ENCODE data around the gene NXPH4. TPM values are rescaled to one million over a fixed set of nuclear protein-coding genes. Genes with fewer than 3 reads are reported as not detected.
A peak's percentile ranks its signal among the peaks of the same experiment; 100 is the strongest.

NXPH4 gene
- total RNA-seq, 6 experiments from 2014 or later: 0.87 to 1.5 (median 1.2) TPM; not detected in 3

- Histone ChIP-seq H3K36me3 (peaks cover 0 to 51% (median 20%) of the 10 kb centered on the region in 4 donors), H3K9me3 (no peaks in the 10 kb centered on the region), H3K27ac (no peak overlapping the region), H3K4me3 (no peak overlapping the region), H3K27me3 (no peaks in the 10 kb centered on the region), H3K4me1 (peaks cover 0 to 14% (median 5%) of the 10 kb centered on the region in 4 donors)
- DNase-seq (no peak), ATAC-seq (no peak)
- WGBS (ENCODE audit: insufficient coverage, low coverage, low lambda C conversion rate, missing lambda C conversion rate): 50% methylated on average over 3 of the region's 7 CpGs
- intact Hi-C loops (cut with DNase I): no loop called here
- TF ChIP-seq POLR2A (IDR thresholded peaks at IDR 0.05): no peak
- no peak for TF ChIP-seq CTCF (IDR thresholded peaks at IDR 0.05)
Measured at GRCh38 chr12:57268264-57268663, 51.7 kb downstream of the NXPH4 start.

GRCh38 chr12:57270966-57271470 is 54.4 kb downstream of the NXPH4 start:
- Histone ChIP-seq H3K27me3 (no peaks in the 10 kb centered on the region), H3K36me3 (peaks cover 0 to 45% (median 22%) of the 10 kb centered on the region in 4 donors), H3K4me3 (no peak overlapping the region), H3K4me1 (no peaks in the 10 kb centered on the region), H3K9me3 (no peaks in the 10 kb centered on the region), H3K27ac (no peak overlapping the region)
- intact Hi-C loops (cut with DNase I): no loop called here
- peak in 1 of 4 donors; percentile 21 for ATAC-seq
- no peak for DNase-seq
- 67% methylated on average over 1 of the region's 1 CpG for WGBS (ENCODE audit: insufficient coverage, low coverage, low lambda C conversion rate, missing lambda C conversion rate)
- TF ChIP-seq POLR2A (IDR thresholded peaks at IDR 0.05): no peak
- no peak for TF ChIP-seq CTCF (IDR thresholded peaks at IDR 0.05)

GRCh38 chr12:57272337-57273151 is 56.0 kb downstream of the NXPH4 start:
- intact Hi-C loops (cut with DNase I): no loop called here
- DNase-seq (no peak), ATAC-seq (peak; percentile 23 to 78 (median 49))
- 65% methylated on average over 4 of the region's 7 CpGs for WGBS (ENCODE audit: insufficient coverage, low coverage, low lambda C conversion rate, missing lambda C conversion rate)
- H3K9me3 ChIP-seq: no peaks in the 10 kb centered on the region
- H3K27ac ChIP-seq: no peak overlapping the region
- no peak overlapping the region for H3K4me3 ChIP-seq
- no peak for TF ChIP-seq POLR2A (IDR thresholded peaks at IDR 0.05)
- TF ChIP-seq CTCF (IDR thresholded peaks at IDR 0.05): no peak
- H3K36me3 ChIP-seq: peaks cover 0 to 32% (median 17%) of the 10 kb centered on the region in 4 donors
- no peaks in the 10 kb centered on the region for H3K27me3 ChIP-seq
- H3K4me1 ChIP-seq: no peaks in the 10 kb centered on the region

GRCh38 chr12:57273516-57273915 is 56.9 kb downstream of the NXPH4 start:
- intact Hi-C loops (cut with DNase I): no loop called here
- ATAC-seq (no peak), DNase-seq (no peak)
- Histone ChIP-seq H3K27ac (no peak overlapping the region), H3K4me1 (no peaks in the 10 kb centered on the region), H3K27me3 (no peaks in the 10 kb centered on the region), H3K9me3 (no peaks in the 10 kb centered on the region), H3K4me3 (no peak overlapping the region), H3K36me3 (peaks cover 0 to 33% (median 14%) of the 10 kb centered on the region in 4 donors)
- TF ChIP-seq POLR2A (IDR thresholded peaks at IDR 0.05) (no peak), CTCF (IDR thresholded peaks at IDR 0.05) (no peak)

MicroRNAs encoded within 50 kb of the gene (microRNA counts, 767-probe panel; counts per million panel counts)
- microRNA hsa-miR-1228-3p: 237 counts per million

Small RNA genes within 50 kb of the gene (microRNA-seq; reads per million reads assigned to microRNA genes)
- 9.0 to 9.5 reads per million in 2 donors for gene MIR1228

Small RNA genes within 50 kb of the gene (small RNA-seq; reads per million reads assigned to genes)
- gene MIR1228: 0.48 to 1.3 reads per million in 2 experiments

Other genes with a start within 250 kb of the NXPH4 start
- gene ZBTB39, start 210.2 kb upstream of the NXPH4 start, total RNA-seq: 1 to 10 TPM; 1.8 to 3.7 (median 3.3) TPM
- not detected for gene TAC3, start 200.3 kb upstream of the NXPH4 start, total RNA-seq
- 1 to 10 TPM in 1 of 6 experiments, under 1 TPM in 4, not detected in 1; 0.27 to 1.9 (median 0.68) TPM for gene MYO1A, start 166.7 kb upstream of the NXPH4 start, total RNA-seq
- 1 to 10 TPM; 3.8 to 6.2 (median 4.8) TPM for gene NEMP1, start 138.0 kb upstream of the NXPH4 start, total RNA-seq
- gene NAB2, start 127.7 kb upstream of the NXPH4 start, total RNA-seq: 10 to 100 TPM in 2 of 6 experiments, 1 to 10 TPM in 4; 6.1 to 13.1 (median 8.9) TPM
- gene STAT6, start 105.4 kb upstream of the NXPH4 start, total RNA-seq: 100 to 1,000 TPM in 3 of 6 experiments, 10 to 100 TPM in 3; 61.8 to 108 (median 94.7) TPM
- 100 to 1,000 TPM; 268 to 387 (median 301) TPM for gene LRP1, start 88.3 kb upstream of the NXPH4 start, total RNA-seq
- not detected for gene LRP1-AS, start 69.2 kb upstream of the NXPH4 start, total RNA-seq
- gene SHMT2, start 12.9 kb downstream of the NXPH4 start, total RNA-seq: 100 to 1,000 TPM; 157 to 228 (median 194) TPM
- gene STAC3, start 34.4 kb downstream of the NXPH4 start, total RNA-seq: 1 to 10 TPM in 5 of 6 experiments, under 1 TPM in 1; 0.98 to 4.5 (median 1.8) TPM
- gene R3HDM2, start 214.2 kb downstream of the NXPH4 start, total RNA-seq: 10 to 100 TPM; 25.3 to 48.0 (median 35.9) TPM
- 100 to 1,000 TPM in 1 of 6 experiments, 10 to 100 TPM in 5; 14.7 to 123 (median 63.6) TPM for gene INHBC, start 218.0 kb downstream of the NXPH4 start, total RNA-seq
- gene INHBE, start 238.5 kb downstream of the NXPH4 start, total RNA-seq: 100 to 1,000 TPM in 4 of 6 experiments, 10 to 100 TPM in 2; 17.4 to 302 (median 150) TPM
- gene GLI1, start 243.0 kb downstream of the NXPH4 start, total RNA-seq: under 1 TPM; 0.16 to 0.74 (median 0.55) TPM

Data from right lobe of liver (tissue), 6 donors.